CD4-positive, alpha-beta memory T cell (primary cell): ENCODE results near the gene CEBPE. TPM values are rescaled to one million over a fixed set of nuclear protein-coding genes. Genes with fewer than 3 reads are reported as not detected.
A peak's percentile ranks its signal among the peaks of the same experiment; 100 is the strongest.

Experiments
- CTCF ChIA-PET: fragments of 350-600 bp; sonication (Branson Sonifier 250); formaldehyde crosslinking; loops from one replicate; lab custom pipeline; 2021; ENCODE audit warnings: inconsistent platforms; ENCODE audit not compliant: partially characterized antibody; lab: Charles Lee
- POLR2A ChIA-PET: fragments of 350-600 bp; sonication (Branson Sonifier 250); formaldehyde crosslinking; loops from one replicate; lab custom pipeline; 2021; ENCODE audit not compliant: partially characterized antibody; lab: Charles Lee
- DNase-seq, 5 donors: peaks; one replicate each; pipeline versions ENCODE4 v3.0.0 to v3.0.0-alpha.2; 2020 to 2022; ENCODE audit warnings: mixed read lengths in 1 of 5
- H3K27ac ChIP-seq: one replicate; pipeline ENCODE4 v1.7.0; 2013; ENCODE audit warnings: low read depth, low read length
- H3K27me3 ChIP-seq: 2 replicates; pipeline ENCODE4 v1.7.0; 2013; ENCODE audit warnings: mild to moderate bottlenecking, low read length, moderate library complexity; ENCODE audit not compliant: insufficient read depth
- H3K36me3 ChIP-seq: 2 replicates; pipeline ENCODE4 v1.7.0; 2013; ENCODE audit warnings: mild to moderate bottlenecking, low read length, moderate library complexity; ENCODE audit not compliant: insufficient read depth
- H3K4me1 ChIP-seq: 2 replicates; pipeline ENCODE4 v1.7.0; 2013; ENCODE audit warnings: mild to moderate bottlenecking, low read length, moderate library complexity; ENCODE audit not compliant: insufficient read depth
- H3K4me3 ChIP-seq, 2 donors: one replicate each; pipeline ENCODE4 v1.7.0; 2013; ENCODE audit warnings: low read length in 2 of 2, mild to moderate bottlenecking in 1 of 2
- H3K9me3 ChIP-seq, 2 donors: one replicate each; pipeline ENCODE4 v1.7.0; 2013; ENCODE audit warnings: low read length in 2 of 2, control low read depth in 1 of 2; ENCODE audit not compliant: control insufficient read depth in 1 of 2
- H3K27ac Mint-ChIP-seq, 7 donors: one replicate each; pipeline ENCODE4 v1.8.0; 2020 to 2021; ENCODE audit warnings: mixed read lengths in 7 of 7, mild to moderate bottlenecking in 6 of 7, inconsistent platforms in 3 of 7, moderate library complexity in 3 of 7
- H3K27me3 Mint-ChIP-seq, 2 donors: one replicate each; pipeline ENCODE4 v1.8.0; 2020 to 2021; ENCODE audit warnings: mixed read lengths in 2 of 2
- H3K36me3 Mint-ChIP-seq, 2 donors: one replicate each; pipeline ENCODE4 v1.8.0; 2020 to 2021; ENCODE audit warnings: mixed read lengths in 2 of 2, inconsistent platforms in 1 of 2, mild to moderate bottlenecking in 1 of 2
- H3K4me1 Mint-ChIP-seq, 4 donors: one replicate each; pipeline ENCODE4 v1.8.0; 2020 to 2021; ENCODE audit warnings: mixed read lengths in 4 of 4, mild to moderate bottlenecking in 1 of 4
- H3K4me3 Mint-ChIP-seq, 8 donors: one replicate each; pipeline ENCODE4 v1.8.0; 2020 to 2021; ENCODE audit warnings: mixed read lengths in 8 of 8, mild to moderate bottlenecking in 7 of 8, moderate library complexity in 6 of 8, inconsistent platforms in 3 of 8
- H3K9me3 Mint-ChIP-seq, 8 donors: one replicate each; pipeline ENCODE4 v1.8.0; 2020 to 2021; ENCODE audit warnings: mixed read lengths in 8 of 8, mild to moderate bottlenecking in 5 of 8, inconsistent platforms in 3 of 8, moderate library complexity in 1 of 8
- intact Hi-C: fragments of 100-400 bp; cut with micrococcal nuclease; formaldehyde crosslinking; loops from one replicate; pipeline ENCODE4 v1.15.1; 2023
- polyA plus RNA-seq, 2 donors: library from polyadenylated mRNA; unstranded; fragments of 300-500 nt; fragmentation: Illumina TruSeq; gene quantifications; one replicate each; pipeline ENCODE4 v1.2.3, GENCODE V29; 2021
- total RNA-seq, 2 experiments: library from RNA; stranded (reverse); gene quantifications; one replicate each; pipeline ENCODE4 v1.2.3, GENCODE V29; 2021

The CEBPE gene
- total and polyA plus RNA-seq, 4 experiments from 2014 or later, result 0.16 to 0.84 (median 0.52) TPM

- peak overlapping the region in 1 of 8 donors; percentile 10 for H3K4me3 Mint-ChIP-seq
- peaks cover 64% of the 10 kb centered on the region for H3K4me1 ChIP-seq
- peaks cover 30 to 61% (median 34%) of the 10 kb centered on the region in 4 donors for H3K4me1 Mint-ChIP-seq
- no peaks in the 10 kb centered on the region for H3K9me3 Mint-ChIP-seq
- peaks cover 0 to 3% of the 10 kb centered on the region in 2 donors for H3K27me3 Mint-ChIP-seq
- H3K36me3 Mint-ChIP-seq, result no peaks in the 10 kb centered on the region
- DNase-seq, result no peak
- H3K4me3 ChIP-seq, result no peak overlapping the region
- H3K27ac Mint-ChIP-seq, result peak overlapping the region in 6 of 7 donors; percentile 19 to 89 (median 76)
- POLR2A ChIA-PET, result interaction anchor here (1.2 to 1.3 kb wide), 2 partner anchors 22 to 204 kb away, joined by 3 to 4 read pairs; partner anchors contain the start of genes ACIN1, C14orf119 and PABPN1
- no peaks in the 10 kb centered on the region for H3K9me3 ChIP-seq
- no peaks in the 10 kb centered on the region for H3K36me3 ChIP-seq
- H3K27me3 ChIP-seq, result no peaks in the 10 kb centered on the region
- intact Hi-C loops, result no loop called here
- CTCF ChIA-PET, result interaction anchor here (6.3 kb wide), 1 partner anchor 68 kb away, joined by 151 read pairs; the partner anchor contains the start of gene SLC7A8
- no peak overlapping the region for H3K27ac ChIP-seq
These were observed 1.6 kb downstream of the CEBPE start for GRCh38 chr14:23117371-23118020.

GRCh38 chr14:23115918-23116317, 3.1 kb downstream of the CEBPE start:
- ChIA-PET CTCF (interaction anchor here (6.3 kb wide), 1 partner anchor 70 kb away, joined by 151 read pairs; the partner anchor contains the start of gene SLC7A8), POLR2A (no interaction called here)
- peak overlapping the region in 3 of 7 donors; percentile 5 to 57 (median 9) for H3K27ac Mint-ChIP-seq
- peaks cover 0 to 3% of the 10 kb centered on the region in 2 donors for H3K27me3 Mint-ChIP-seq
- DNase-seq, result no peak
- peaks cover 23 to 49% (median 24%) of the 10 kb centered on the region in 4 donors for H3K4me1 Mint-ChIP-seq
- Histone ChIP-seq H3K36me3 (no peaks in the 10 kb centered on the region), H3K9me3 (no peaks in the 10 kb centered on the region), H3K27me3 (no peaks in the 10 kb centered on the region), H3K4me3 (no peak overlapping the region), H3K4me1 (peaks cover 54% of the 10 kb centered on the region), H3K27ac (no peak overlapping the region)
- intact Hi-C loops, result no loop called here
- no peaks in the 10 kb centered on the region for H3K36me3 Mint-ChIP-seq
- no peak overlapping the region for H3K4me3 Mint-ChIP-seq
- H3K9me3 Mint-ChIP-seq, result no peaks in the 10 kb centered on the region

- Histone ChIP-seq H3K4me3 (no peak overlapping the region), H3K27me3 (no peaks in the 10 kb centered on the region), H3K27ac (no peak overlapping the region), H3K9me3 (no peaks in the 10 kb centered on the region), H3K36me3 (no peaks in the 10 kb centered on the region), H3K4me1 (peaks cover 47% of the 10 kb centered on the region)
- no peaks in the 10 kb centered on the region for H3K36me3 Mint-ChIP-seq
- H3K27me3 Mint-ChIP-seq, result peaks cover 0 to 3% of the 10 kb centered on the region in 2 donors
- no peak overlapping the region for H3K4me3 Mint-ChIP-seq
- intact Hi-C loops, result no loop called here
- CTCF ChIA-PET, result interaction anchor here (2.0 kb wide), 1 partner anchor 46 kb away, joined by 5 read pairs; no protein-coding TSS in a partner anchor
- peaks cover 16 to 42% (median 17%) of the 10 kb centered on the region in 4 donors for H3K4me1 Mint-ChIP-seq
- no peaks in the 10 kb centered on the region for H3K9me3 Mint-ChIP-seq
- H3K27ac Mint-ChIP-seq, result peak overlapping the region in 2 of 7 donors; percentile 18 to 73
- DNase-seq, result no peak
- POLR2A ChIA-PET, result no interaction called here
These were observed 3.9 kb downstream of the CEBPE start for GRCh38 chr14:23115039-23115731.

- peaks cover 11 to 37% (median 12%) of the 10 kb centered on the region in 4 donors for H3K4me1 Mint-ChIP-seq
- Histone ChIP-seq H3K4me3 (no peak overlapping the region), H3K27ac (no peak overlapping the region), H3K27me3 (no peaks in the 10 kb centered on the region), H3K4me1 (peaks cover 41% of the 10 kb centered on the region), H3K36me3 (no peaks in the 10 kb centered on the region), H3K9me3 (no peaks in the 10 kb centered on the region)
- DNase-seq, result no peak
- H3K27me3 Mint-ChIP-seq, result peaks cover 0 to 3% of the 10 kb centered on the region in 2 donors
- no peak overlapping the region for H3K4me3 Mint-ChIP-seq
- no peaks in the 10 kb centered on the region for H3K9me3 Mint-ChIP-seq
- intact Hi-C loops, result no loop called here
- H3K27ac Mint-ChIP-seq, result peak overlapping the region in 3 of 7 donors; percentile 18 to 45 (median 23)
- H3K36me3 Mint-ChIP-seq, result no peaks in the 10 kb centered on the region
- CTCF ChIA-PET, result interaction anchor here (2.0 kb wide), 1 partner anchor 46 kb away, joined by 5 read pairs; no protein-coding TSS in a partner anchor
- POLR2A ChIA-PET, result interaction anchor here (1.3 kb wide), 1 partner anchor 19 kb away, joined by 3 read pairs; the partner anchor contains the start of genes ACIN1 and C14orf119
These were observed 4.4 kb downstream of the CEBPE start for GRCh38 chr14:23114669-23115038.

GRCh38 chr14:23114120-23114458, 5.0 kb downstream of the CEBPE start:
- Histone ChIP-seq H3K9me3 (no peaks in the 10 kb centered on the region), H3K27me3 (no peaks in the 10 kb centered on the region), H3K27ac (no peak overlapping the region), H3K36me3 (no peaks in the 10 kb centered on the region), H3K4me1 (peaks cover 36% of the 10 kb centered on the region), H3K4me3 (no peak overlapping the region)
- no peak overlapping the region for H3K4me3 Mint-ChIP-seq
- intact Hi-C loops, result no loop called here
- H3K27ac Mint-ChIP-seq, result peak overlapping the region in 2 of 7 donors; percentile 45 to 76
- POLR2A ChIA-PET, result interaction anchor here (1.3 kb wide), 1 partner anchor 19 kb away, joined by 3 read pairs; the partner anchor contains the start of genes ACIN1 and C14orf119
- H3K4me1 Mint-ChIP-seq, result peaks cover 6 to 31% (median 7%) of the 10 kb centered on the region in 4 donors
- H3K36me3 Mint-ChIP-seq, result no peaks in the 10 kb centered on the region
- DNase-seq, result no peak
- H3K27me3 Mint-ChIP-seq, result peaks cover 0 to 3% of the 10 kb centered on the region in 2 donors
- CTCF ChIA-PET, result interaction anchor here (2.0 kb wide), 1 partner anchor 45 kb away, joined by 5 read pairs; no protein-coding TSS in a partner anchor
- no peaks in the 10 kb centered on the region for H3K9me3 Mint-ChIP-seq

DNA sequence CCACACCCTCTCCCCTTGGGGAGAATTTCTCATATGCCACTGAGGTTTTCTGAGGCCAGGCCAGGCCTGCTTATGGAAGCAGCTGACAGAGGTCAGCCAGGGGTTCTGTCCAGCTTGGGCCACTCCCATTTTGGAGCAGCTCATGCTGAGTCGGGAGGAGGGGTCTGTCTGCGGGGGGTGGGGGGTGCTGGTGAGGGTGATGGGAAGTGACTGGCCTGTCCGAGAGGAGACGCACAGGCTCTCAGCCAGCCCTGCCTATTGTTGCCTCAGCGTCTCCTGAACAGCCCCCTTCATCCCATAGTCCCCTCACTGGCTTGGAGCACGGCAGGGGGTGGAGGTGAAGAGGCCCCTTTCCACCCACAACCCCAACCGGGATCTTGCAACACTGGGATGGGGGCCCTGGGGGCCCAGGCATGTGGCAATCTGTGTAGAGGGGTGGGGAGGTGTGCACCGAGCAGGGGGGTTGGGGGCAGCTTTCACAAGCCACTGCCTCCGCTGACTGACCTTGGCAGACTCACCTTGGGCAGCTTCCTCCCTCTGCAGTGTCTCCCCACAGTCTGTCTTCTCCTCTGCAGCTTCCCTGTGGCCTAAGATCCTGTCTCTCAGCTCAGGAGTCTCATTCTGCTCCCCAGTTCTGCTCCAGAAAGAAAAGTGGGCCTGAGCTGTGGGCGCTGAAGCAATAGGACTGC, 5.5 kb downstream of the CEBPE start:
- ChIA-PET POLR2A (interaction anchor here (0.5 to 1.3 kb wide), 3 partner anchors 18 to 932 kb away, joined by 3 read pairs; partner anchors contain the start of genes ACIN1 and C14orf119), CTCF (interaction anchor here (0.9 to 2.5 kb wide), 4 partner anchors 7 to 45 kb away, joined by 3 to 14 read pairs (median 6); no protein-coding TSS in a partner anchor)
- no peaks in the 10 kb centered on the region for H3K27me3 ChIP-seq
- peaks cover 31% of the 10 kb centered on the region for H3K4me1 ChIP-seq
- Mint-ChIP-seq H3K4me1 (peaks cover 1 to 26% (median 5%) of the 10 kb centered on the region in 4 donors), H3K4me3 (no peak overlapping the region), H3K9me3 (no peaks in the 10 kb centered on the region), H3K27ac (no peak overlapping the region), H3K36me3 (no peaks in the 10 kb centered on the region), H3K27me3 (peaks cover 0 to 3% of the 10 kb centered on the region in 2 donors)
- intact Hi-C loops, result no loop called here
- no peak overlapping the region for H3K27ac ChIP-seq
- H3K36me3 ChIP-seq, result no peaks in the 10 kb centered on the region
- no peaks in the 10 kb centered on the region for H3K9me3 ChIP-seq
- no peak overlapping the region for H3K4me3 ChIP-seq
- no peak for DNase-seq
